ENCODE data around the gene SH3TC1. TPM values are rescaled to one million over a fixed set of nuclear protein-coding genes. Genes with fewer than 3 reads are reported as not detected.
A peak's percentile ranks its signal among the peaks of the same experiment; 100 is the strongest.

The SH3TC1 gene
- total and polyA plus RNA-seq, 2 of the 8 experiments (the other 6 are each of a cell fraction or from before 2014, with no cell fraction given): 0.15 TPM; not detected in 1

DNA sequence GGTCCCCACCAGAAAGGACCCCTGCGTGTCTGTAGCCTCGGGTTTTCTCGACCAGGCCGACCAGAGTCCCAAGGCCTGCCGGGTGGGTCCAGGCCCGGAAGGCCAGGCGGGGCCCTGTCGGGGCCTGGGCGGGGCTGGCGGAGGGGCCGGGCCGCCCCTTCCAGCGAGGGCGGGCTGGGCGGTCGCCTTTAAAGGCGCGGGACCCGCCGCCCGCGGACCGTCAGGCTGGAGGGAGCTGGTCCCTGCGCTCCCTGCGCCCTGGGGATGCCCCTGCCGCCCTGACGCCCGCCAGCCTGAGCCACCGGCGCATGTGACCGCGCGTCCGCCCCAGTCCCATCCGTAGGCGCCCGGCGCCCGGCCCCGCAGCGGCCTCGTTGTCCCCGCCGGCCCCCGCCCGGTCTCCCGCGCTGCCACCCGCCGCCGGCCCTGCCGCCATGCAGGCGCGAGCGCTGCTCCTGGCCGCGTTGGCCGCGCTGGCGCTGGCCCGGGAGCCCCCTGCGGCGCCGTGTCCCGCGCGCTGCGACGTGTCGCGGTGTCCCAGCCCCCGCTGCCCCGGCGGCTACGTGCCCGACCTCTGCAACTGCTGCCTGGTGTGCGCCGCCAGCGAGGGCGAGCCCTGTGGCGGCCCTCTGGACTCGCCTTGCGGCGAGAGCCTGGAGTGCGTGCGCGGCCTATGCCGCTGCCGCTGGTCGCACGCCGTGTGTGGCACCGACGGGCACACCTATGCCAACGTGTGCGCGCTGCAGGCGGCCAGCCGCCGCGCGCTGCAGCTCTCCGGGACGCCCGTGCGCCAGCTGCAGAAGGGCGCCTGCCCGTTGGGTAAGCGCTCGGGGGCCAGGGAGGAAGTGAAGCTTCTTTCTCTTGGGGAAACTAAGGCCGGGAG, 70.7 kb downstream of the SH3TC1 start, which contains the start of gene HTRA3:
Gene HTRA3 (plus strand): TSS at position 220 of the 883 bp plus-strand sequence. CDS start 215 bp downstream, at position 435.
- Histone ChIP-seq H3K36me3 (ENCODE audit: control insufficient read depth in 2 of 4, insufficient read depth in 4 of 4, low read length in 3 of 4) (no peaks in the 10 kb centered on the region), H3K4me2 (ENCODE audit: insufficient read depth in 1 of 2, low read depth in 2 of 2, low read length in 2 of 2) (peak within 1 kb of the TSS; percentile 32 to 70; a peak in 3 of 4 replicates), H2BK5ac (ENCODE audit: low read depth, low read length) (no peak within 1 kb of the TSS), H3K9me3 (ENCODE audit: insufficient read depth in 2 of 2, low read depth in 1 of 2, low read length in 1 of 2) (no peaks in the 10 kb centered on the region), H3K56ac (replicated peaks; ENCODE audit: insufficient read length, low read depth, low read length) (no peak within 1 kb of the TSS), H2BK12ac (ENCODE audit: low read depth, low read length) (peak within 1 kb of the TSS; percentile 9; the same call in 1 of the 2 replicates), H2BK120ac (replicated peaks; ENCODE audit: low read depth, low read length) (no peak within 1 kb of the TSS), H3K18ac (ENCODE audit: extremely low read depth, low read length) (peak within 1 kb of the TSS; percentile 40; the same call in 1 of the 2 replicates), H4K8ac (ENCODE audit: extremely low read depth, insufficient read depth, low read length) (peak within 1 kb of the TSS; percentile 60), H3K79me2 (ENCODE audit: control insufficient read depth in 1 of 2, insufficient read depth in 2 of 2, low read length in 2 of 2) (no peaks in the 10 kb centered on the region), H3K23ac (ENCODE audit: insufficient read length) (no peak within 1 kb of the TSS), H2BK20ac (ENCODE audit: low read length) (no peak within 1 kb of the TSS), H3K4me1 (replicated peaks in 1 of 4; ENCODE audit: control insufficient read depth in 3 of 4, insufficient read depth in 4 of 4, low read length in 3 of 4) (peaks cover 0 to 2% (median 1%) of the 10 kb centered on the region in 4 experiments; a peak in 3 of 7 replicates), H2AK5ac (ENCODE audit: low read depth, low read length) (no peak within 1 kb of the TSS), H2AFZ (ENCODE audit: low read length) (0 out of 2 replicates have a peak within 1 kb of the TSS, but pooled peaks have one; percentile 42), H3K9ac (replicated peaks in 1 of 4; ENCODE audit: extremely low read depth in 1 of 4, low read depth in 3 of 4, low read length in 3 of 4) (peak within 1 kb of the TSS in 1 of 4 experiments; percentile 73; a peak in 2 of 7 replicates), H3K23me2 (ENCODE audit: low read depth, low read length) (peaks cover 4% of the 10 kb centered on the region; the same call in 1 of the 2 replicates), H3K4me3 (ENCODE audit: extremely low read depth in 1 of 4, insufficient read depth in 2 of 4, low read depth in 3 of 4, low read length in 4 of 4) (peak within 1 kb of the TSS; percentile 34 to 59 (median 42)), H2BK15ac (ENCODE audit: low read length) (0 out of 2 replicates have a peak within 1 kb of the TSS, but pooled peaks have one; percentile 61), H4K91ac (replicated peaks; ENCODE audit: insufficient read length, low read length) (peak within 1 kb of the TSS; percentile 45), H4K20me1 (replicated peaks in 1 of 2; ENCODE audit: control insufficient read depth in 1 of 2, insufficient read depth in 2 of 2, low read length in 2 of 2) (no peaks in the 10 kb centered on the region), H3K14ac (ENCODE audit: insufficient read length) (no peak within 1 kb of the TSS), H3K79me1 (ENCODE audit: low read depth, low read length) (no peaks in the 10 kb centered on the region), H4K5ac (ENCODE audit: insufficient read length, low read depth, low read length) (no peak within 1 kb of the TSS), H3K27ac (ENCODE audit: low read depth, low read length) (no peak within 1 kb of the TSS), H3K27me3 (replicated peaks in 1 of 4; ENCODE audit: control insufficient read depth in 3 of 4, extremely low read depth in 1 of 4, insufficient read depth in 3 of 4, low read length in 3 of 4) (peaks cover 7 to 28% (median 20%) of the 10 kb centered on the region in 4 experiments; a peak in 6 of 7 replicates), H3K4ac (replicated peaks; ENCODE audit: insufficient read length, low read depth, low read length) (peak within 1 kb of the TSS; percentile 48)
- ChIA-PET CTCF (ENCODE audit: partially characterized antibody) (interaction anchor here (1.0 to 6.1 kb wide), 8 partner anchors 23 to 277 kb away, joined by 3 to 74 read pairs (median 4); no protein-coding TSS in a partner anchor), POLR2A (ENCODE audit: partially characterized antibody) (interaction anchor here (1.2 kb wide), 1 partner anchor 88 kb away, joined by 3 read pairs; no protein-coding TSS in a partner anchor)
- FAIRE-seq: no peak
- DNase-seq (ENCODE audit: low read depth in 1 of 2, low spot score in 2 of 2): peak in 1 of 2 experiments; percentile 73
- 9% methylated on average over 61 of the region's 111 CpGs; no CpG with 5 or more reads in 1 of the 2 experiments for WGBS, 2 experiments (ENCODE audit: extremely low coverage in 1 of 2, insufficient coverage in 1 of 2, insufficient read length in 1 of 2, insufficient replicate concordance in 2 of 2, low coverage in 1 of 2, low lambda C conversion rate in 2 of 2, missing lambda C conversion rate in 1 of 2)
- peak in 1 of 2 experiments; percentile 33; a peak in 1 of 4 replicates for TF ChIP-seq SIN3A (conservative IDR thresholded peaks at IDR 0.05 in 1 of 2, IDR thresholded peaks at IDR 0.05 in 1 of 2; ENCODE audit: low read depth in 1 of 2, low read length in 2 of 2)
- no peak for TF ChIP-seq FOSL1 (IDR thresholded peaks at IDR 0.05; ENCODE audit: insufficient read depth, low read depth, low read length)
- TF ChIP-seq CHD1 (IDR thresholded peaks at IDR 0.05; ENCODE audit: low read depth, low read length): no peak
- peak; percentile 64 for TF ChIP-seq SUZ12 (IDR thresholded peaks at IDR 0.05; ENCODE audit: low read length)
- no peak for TF ChIP-seq ASH2L (IDR thresholded peaks at IDR 0.05; ENCODE audit: low read length)
- peak; percentile 55; the same call in 1 of the 2 replicates for TF ChIP-seq POLR2AphosphoS5 (IDR thresholded peaks at IDR 0.05; ENCODE audit: low read depth, low read length)
- TF ChIP-seq MAX (IDR thresholded peaks at IDR 0.05): peak; percentile 50
- no peak for TF ChIP-seq HDAC2 (IDR thresholded peaks at IDR 0.05; ENCODE audit: borderline replicate concordance in 1 of 2, low read depth in 2 of 2, low read length in 2 of 2)
- TF ChIP-seq PHF8 (conservative IDR thresholded peaks at IDR 0.05; ENCODE audit: low read depth, low read length): 0 out of 2 replicates have a peak, but pooled peaks have one; percentile 22
